ENCODE measurements around the gene PRKG1. TPM values are rescaled to one million over a fixed set of nuclear protein-coding genes. Genes with fewer than 3 reads are reported as not detected.
"Not testable (repeated sequence)": the region's sequence is repeated elsewhere in the genome, so short reads cannot be mapped to it uniquely, and the experiment has no call there.

The PRKG1 gene
- total RNA-seq, 8 experiments from 2014 or later = 5.6 to 40.7 (median 6.6) TPM

GRCh38 chr10:51201947-51202346 lies 127.7 kb downstream of the PRKG1 start:
- no peak overlapping the region for H3K4me3 ChIP-seq
- in situ Hi-C loops (cut with MboI; ENCODE audit: low pct_unique_long_range_greater_than_20kb in 2 of 9, low sequenced_read_pairs in 9 of 9, unreplicated experiment in 9 of 9) = no loop called here
- no peak for ATAC-seq (replicated peaks in 6 of 8)
- 100% methylated on average over 1 of the region's 1 CpG; no CpG with 5 or more reads in 8 of the 10 experiments for WGBS, 10 experiments
- H3K27ac ChIP-seq = no peak overlapping the region
- H3K4me1 ChIP-seq (replicated peaks in 1 of 2) = no peaks in the 10 kb centered on the region

- no peaks in the 10 kb centered on the region for H3K4me1 ChIP-seq (replicated peaks in 1 of 2)
- WGBS, 10 experiments = 83 to 100% (median 100%) methylated on average over 1 to 2 of the region's 2 CpGs; no CpG with 5 or more reads in 2 of the 10 experiments
- in situ Hi-C loops (cut with MboI; ENCODE audit: low pct_unique_long_range_greater_than_20kb in 2 of 9, low sequenced_read_pairs in 9 of 9, unreplicated experiment in 9 of 9) = no loop called here
- H3K27ac ChIP-seq = no peak overlapping the region
- H3K4me3 ChIP-seq = no peak overlapping the region
- ATAC-seq (replicated peaks in 6 of 8) = no peak
These were observed 129.1 kb downstream of the PRKG1 start for GRCh38 chr10:51203359-51203758.

- WGBS, 10 experiments = 22 to 100% (median 67%) methylated on average over 1 to 2 of the region's 2 CpGs; no CpG with 5 or more reads in 1 of the 10 experiments
- Histone ChIP-seq H3K4me3 (no peak overlapping the region), H3K4me1 (replicated peaks in 1 of 2) (no peaks in the 10 kb centered on the region), H3K27ac (no peak overlapping the region)
- in situ Hi-C loops (cut with MboI; ENCODE audit: low pct_unique_long_range_greater_than_20kb in 2 of 9, low sequenced_read_pairs in 9 of 9, unreplicated experiment in 9 of 9) = no loop called here
- no peak for ATAC-seq (replicated peaks in 6 of 8)
These were observed 129.8 kb downstream of the PRKG1 start for GRCh38 chr10:51204066-51204465.

DNA sequence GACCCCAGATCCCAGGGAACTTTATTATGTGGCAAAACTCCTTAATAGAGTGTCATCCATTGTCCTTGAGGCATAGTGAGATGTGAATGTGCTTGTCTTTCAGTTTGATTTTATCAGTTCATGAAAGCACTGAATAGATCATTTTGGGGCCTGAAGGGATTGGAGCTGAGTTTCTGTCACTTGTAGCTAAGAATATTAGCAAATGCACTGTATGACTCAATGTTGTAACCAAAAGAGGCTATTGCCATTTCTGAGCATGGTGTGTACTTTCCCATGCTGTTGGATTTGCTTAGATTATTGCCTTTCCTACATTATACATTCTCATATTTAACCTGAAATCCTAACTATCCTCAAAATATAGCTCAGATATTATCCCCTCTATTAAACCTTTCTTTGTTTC lies 130.4 kb downstream of the PRKG1 start:
- ATAC-seq (replicated peaks in 6 of 8) = peak in 2 of 8 experiments; percentile 55 to 93
- Histone ChIP-seq H3K27ac (no peak overlapping the region), H3K4me3 (no peak overlapping the region), H3K4me1 (replicated peaks in 1 of 2) (no peaks in the 10 kb centered on the region)
- in situ Hi-C loops (cut with MboI; ENCODE audit: low pct_unique_long_range_greater_than_20kb in 2 of 9, low sequenced_read_pairs in 9 of 9, unreplicated experiment in 9 of 9) = no loop called here

DNA sequence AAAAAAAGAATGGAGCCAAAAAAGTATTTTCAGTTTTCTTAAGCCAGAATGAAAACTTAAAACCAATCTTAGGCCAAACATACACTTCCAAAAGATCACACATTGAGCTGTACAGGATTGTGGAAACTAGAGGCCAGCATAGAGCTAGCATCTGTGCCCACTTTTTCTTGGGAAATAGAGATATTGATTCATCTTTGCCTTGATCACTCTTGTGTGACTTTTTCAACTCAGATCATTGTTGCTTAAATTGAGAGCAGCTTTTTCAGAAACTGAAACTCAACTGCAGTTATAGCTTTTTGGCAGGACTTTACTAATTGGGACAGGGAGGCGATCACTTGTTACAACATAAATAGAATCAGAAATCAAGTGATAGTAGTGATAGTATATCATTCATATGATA lies 132.2 kb downstream of the PRKG1 start:
- ATAC-seq (replicated peaks in 6 of 8) = no peak
- Histone ChIP-seq H3K4me1 (replicated peaks in 1 of 2) (no peaks in the 10 kb centered on the region), H3K4me3 (no peak overlapping the region), H3K27ac (no peak overlapping the region)
- 67 to 100% (median 95%) methylated on average over 1 of the region's 1 CpG; no CpG with 5 or more reads in 4 of the 10 experiments for WGBS, 10 experiments
- in situ Hi-C loops (cut with MboI; ENCODE audit: low pct_unique_long_range_greater_than_20kb in 2 of 9, low sequenced_read_pairs in 9 of 9, unreplicated experiment in 9 of 9) = no loop called here

- peaks cover 2 to 13% of the 10 kb centered on the region in 2 donors for H3K4me1 ChIP-seq (replicated peaks in 1 of 2)
- ATAC-seq (replicated peaks in 6 of 8); H3K27ac ChIP-seq; in situ Hi-C loops (cut with MboI; ENCODE audit: low pct_unique_long_range_greater_than_20kb in 2 of 9, low sequenced_read_pairs in 9 of 9, unreplicated experiment in 9 of 9); H3K4me3 ChIP-seq: not testable (repeated sequence)
- no CpG with 5 or more reads among the region's 5 CpGs for WGBS, 10 experiments
These were observed 138.7 kb downstream of the PRKG1 start for GRCh38 chr10:51212937-51213336.

GRCh38 chr10:51214207-51215196 lies 140.2 kb downstream of the PRKG1 start:
- Histone ChIP-seq H3K4me1 (replicated peaks in 1 of 2) (peaks cover 2 to 15% of the 10 kb centered on the region in 2 donors), H3K27ac (no peak overlapping the region), H3K4me3 (no peak overlapping the region)
- 65 to 85% (median 76%) methylated on average over 2 to 10 of the region's 11 CpGs; no CpG with 5 or more reads in 1 of the 10 experiments for WGBS, 10 experiments
- in situ Hi-C loops (cut with MboI; ENCODE audit: low pct_unique_long_range_greater_than_20kb in 2 of 9, low sequenced_read_pairs in 9 of 9, unreplicated experiment in 9 of 9) = no loop called here
- peak in 2 of 8 experiments; percentile 35 to 38 for ATAC-seq (replicated peaks in 6 of 8)

GRCh38 chr10:51215951-51216834 lies 141.9 kb downstream of the PRKG1 start:
- 57 to 81% (median 72%) methylated on average over 1 to 3 of the region's 3 CpGs; no CpG with 5 or more reads in 2 of the 10 experiments for WGBS, 10 experiments
- H3K4me3 ChIP-seq = no peak overlapping the region
- in situ Hi-C loops (cut with MboI; ENCODE audit: low pct_unique_long_range_greater_than_20kb in 2 of 9, low sequenced_read_pairs in 9 of 9, unreplicated experiment in 9 of 9) = no loop called here
- ATAC-seq (replicated peaks in 6 of 8) = peak in 1 of 8 experiments; percentile 10
- H3K4me1 ChIP-seq (replicated peaks in 1 of 2) = peaks cover 2 to 15% of the 10 kb centered on the region in 2 donors
- H3K27ac ChIP-seq = no peak overlapping the region

- in situ Hi-C loops (cut with MboI; ENCODE audit: low pct_unique_long_range_greater_than_20kb in 2 of 9, low sequenced_read_pairs in 9 of 9, unreplicated experiment in 9 of 9) = no loop called here
- peak in 3 of 8 experiments; percentile 42 to 90 (median 61) for ATAC-seq (replicated peaks in 6 of 8)
- Histone ChIP-seq H3K4me3 (no peak overlapping the region), H3K27ac (no peak overlapping the region), H3K4me1 (replicated peaks in 1 of 2) (peaks cover 2 to 15% of the 10 kb centered on the region in 2 donors)
- WGBS, 10 experiments = 0 to 100% (median 67%) methylated on average over 1 of the region's 1 CpG; no CpG with 5 or more reads in 3 of the 10 experiments
These were observed 143.2 kb downstream of the PRKG1 start for GRCh38 chr10:51217505-51217904.

DNA sequence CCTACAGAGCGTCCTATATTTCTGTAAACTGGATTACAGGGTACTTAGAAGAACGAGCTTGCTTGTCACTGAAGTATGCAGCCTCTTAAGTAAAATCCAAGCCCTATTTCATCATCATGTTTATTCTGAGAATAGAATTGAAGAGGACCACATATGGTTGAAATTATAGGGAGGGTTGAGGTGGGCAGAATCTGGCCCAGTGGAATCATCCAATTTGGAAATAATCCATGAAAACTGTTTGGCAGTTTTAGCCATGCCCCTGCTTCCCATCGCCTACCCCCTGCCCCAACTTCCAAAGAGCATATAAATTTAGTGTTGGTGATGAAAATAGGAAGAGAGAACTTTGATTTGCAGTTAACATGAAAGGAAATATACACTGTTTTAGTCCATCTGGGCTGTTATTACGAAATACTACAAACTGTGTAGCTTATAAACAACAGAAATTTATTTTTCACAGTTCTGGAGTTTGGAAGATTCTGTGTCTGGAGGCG lies 150.4 kb downstream of the PRKG1 start:
- 0 to 98% (median 90%) methylated on average over 2 to 5 of the region's 5 CpGs; no CpG with 5 or more reads in 1 of the 10 experiments for WGBS, 10 experiments
- ATAC-seq (replicated peaks in 6 of 8) = peak in 3 of 8 experiments; percentile 42 to 85 (median 82)
- in situ Hi-C loops (cut with MboI; ENCODE audit: low pct_unique_long_range_greater_than_20kb in 2 of 9, low sequenced_read_pairs in 9 of 9, unreplicated experiment in 9 of 9) = no loop called here

GRCh38 chr10:51227897-51228713 lies 153.8 kb downstream of the PRKG1 start:
- Histone ChIP-seq H3K27ac (no peak overlapping the region), H3K4me3 (no peak overlapping the region), H3K4me1 (replicated peaks in 1 of 2) (no peaks in the 10 kb centered on the region)
- no peak for ATAC-seq (replicated peaks in 6 of 8)
- in situ Hi-C loops (cut with MboI; ENCODE audit: low pct_unique_long_range_greater_than_20kb in 2 of 9, low sequenced_read_pairs in 9 of 9, unreplicated experiment in 9 of 9) = no loop called here
- whole genome bisulfite sequencing, 10 experiments = 18 to 100% (median 78%) methylated on average over 1 to 4 of the region's 4 CpGs

More for the DNA sequence above, 150.4 kb downstream of the PRKG1 start:
- Histone ChIP-seq H3K27ac (no peak overlapping the region), H3K4me3 (no peak overlapping the region), H3K4me1 (replicated peaks in 1 of 2) (no peaks in the 10 kb centered on the region)

GRCh38 chr10:51228714-51229100 lies 154.4 kb downstream of the PRKG1 start:
- ATAC-seq (replicated peaks in 6 of 8) = no peak
- Histone ChIP-seq H3K4me3 (no peak overlapping the region), H3K4me1 (replicated peaks in 1 of 2) (no peaks in the 10 kb centered on the region), H3K27ac (no peak overlapping the region)
- 67 to 100% (median 89%) methylated on average over 1 to 4 of the region's 4 CpGs for WGBS, 10 experiments
- in situ Hi-C loops (cut with MboI; ENCODE audit: low pct_unique_long_range_greater_than_20kb in 2 of 9, low sequenced_read_pairs in 9 of 9, unreplicated experiment in 9 of 9) = no loop called here
